ENCODE measurements around the gene TRIM15. TPM values are rescaled to one million over a fixed set of nuclear protein-coding genes. Genes with fewer than 3 reads are reported as not detected.
A peak's percentile ranks its signal among the peaks of the same experiment; 100 is the strongest.

The TRIM15 gene
- total and polyA plus RNA-seq, 10 of the 15 experiments (the other 5 are each of a cell fraction or from before 2014, with no cell fraction given) = 0.29 TPM; not detected in 9

DNA sequence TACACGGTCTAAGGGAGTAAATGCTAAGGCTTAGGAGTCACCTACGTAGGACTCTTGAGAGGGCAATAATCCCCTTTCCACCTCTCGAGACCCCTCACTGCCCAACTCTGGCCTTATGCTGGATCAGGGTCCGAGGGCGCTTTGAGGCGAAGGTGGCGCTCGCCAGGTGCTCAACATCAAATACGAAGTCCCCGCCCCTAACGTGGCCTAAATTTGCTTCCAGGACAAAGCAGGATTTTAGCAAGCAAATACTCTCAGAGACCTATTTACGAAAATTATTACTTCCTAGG is 50.3 kb downstream of the TRIM15 start (continued):
- TF ChIP-seq CREM (IDR thresholded peaks at IDR 0.05; ENCODE audit: low read depth) = no peak

DNA sequence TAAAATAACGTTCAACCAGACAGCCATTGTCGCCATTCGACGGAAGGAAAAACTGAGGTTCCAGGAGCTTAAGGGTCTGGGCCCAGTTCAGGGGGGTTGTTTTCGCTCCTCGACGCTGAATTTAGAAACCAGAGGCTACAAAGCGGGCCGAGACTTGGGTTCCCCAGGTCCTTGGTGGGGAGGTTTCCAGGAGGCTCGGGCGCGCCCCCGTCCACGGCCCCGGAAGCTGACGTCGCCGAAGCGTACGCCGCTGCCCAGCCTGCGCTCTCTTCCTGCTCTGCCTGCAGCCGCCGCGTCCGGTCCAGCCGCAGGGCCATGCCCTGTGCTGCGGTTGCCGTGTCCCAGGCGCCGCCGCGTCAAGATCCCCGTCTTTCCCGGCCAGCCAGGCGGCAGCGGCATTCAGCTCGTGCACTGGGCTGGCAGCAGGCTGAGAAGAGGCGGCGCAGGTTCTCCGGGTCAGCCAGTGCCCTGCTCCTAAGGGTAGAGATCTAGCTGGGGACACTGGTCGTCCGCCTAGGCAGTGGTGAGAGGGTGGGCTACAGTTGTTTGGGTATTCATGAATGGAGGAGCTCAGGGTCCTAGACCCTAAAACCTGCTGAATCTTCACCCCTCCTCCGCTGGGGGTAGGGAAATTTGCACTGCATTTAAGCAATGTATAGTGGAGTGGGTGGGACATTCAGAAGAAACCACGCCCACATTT is 50.8 kb downstream of the TRIM15 start:
- BruUV-seq (replicated peaks) = TSS peak; percentile 88
- Histone ChIP-seq H3K4me3 (peak overlapping the region; percentile 70), H3K9me3 (replicated peaks; ENCODE audit: control insufficient read depth, insufficient read depth, low read length) (no peaks in the 10 kb centered on the region), H3K27me3 (replicated peaks in 1 of 2; ENCODE audit: control insufficient read depth in 2 of 2, insufficient read depth in 2 of 2, low read length in 1 of 2) (no peaks in the 10 kb centered on the region; a peak in 1 of 4 replicates), H3K9ac (ENCODE audit: control insufficient read depth, insufficient read depth, low read length) (peak overlapping the region; percentile 100), H2AFZ (ENCODE audit: control insufficient read depth, low read depth, low read length) (peak overlapping the region; percentile 91), H3K36me3 (ENCODE audit: control insufficient read depth in 2 of 2, insufficient read depth in 2 of 2, low read length in 1 of 2) (peaks cover 0 to 8% of the 10 kb centered on the region in 2 experiments; a peak in 1 of 4 replicates), H3K27ac (ENCODE audit: control insufficient read depth, insufficient read depth) (peak overlapping the region; percentile 97), H3K4me2 (ENCODE audit: control insufficient read depth, insufficient read depth) (peak overlapping the region; percentile 82), H3K79me2 (ENCODE audit: control insufficient read depth, insufficient read depth, low read length) (peaks cover 41% of the 10 kb centered on the region), H3K4me1 (ENCODE audit: control insufficient read depth, insufficient read depth, low read length) (peaks cover 17% of the 10 kb centered on the region), H4K20me1 (ENCODE audit: control insufficient read depth, insufficient read depth) (no peaks in the 10 kb centered on the region)
- ChIA-PET RAD21 (ENCODE audit: unreplicated experiment) (interaction anchor here (1.3 to 2.1 kb wide), 2 partner anchors 14 to 112 kb away, joined by 4 to 9 read pairs; partner anchors contain the start of gene TRIM39), POLR2A (interaction anchor here (0.7 to 3.3 kb wide), 7 partner anchors 10 to 154 kb away, joined by 3 to 20 read pairs (median 5); partner anchors contain the start of genes PPP1R11 and TRIM39), CTCF (interaction anchor here (0.7 to 1.9 kb wide), 6 partner anchors 9 to 516 kb away, joined by 3 to 5 read pairs (median 4); no protein-coding TSS in a partner anchor), SMC1A (ENCODE audit: uncharacterized antibody, unreplicated experiment) (interaction anchor here (0.8 to 3.1 kb wide), 3 partner anchors 13 to 112 kb away, joined by 3 to 9 read pairs (median 4); partner anchors contain the start of gene TRIM39)
- in situ Hi-C loops (cut with MboI) = no loop called here
- no peak for FAIRE-seq
- WGBS (ENCODE audit: insufficient coverage, insufficient replicate concordance, low lambda C conversion rate, missing lambda C conversion rate) = 2% methylated on average over 45 of the region's 45 CpGs
- DNase-seq (ENCODE audit: low read depth, low spot score) = peak; percentile 33
- peak; percentile 82 for ATAC-seq
- intact Hi-C loops (cut with micrococcal nuclease; ENCODE audit: unreplicated experiment) = loop anchor here (2.0 to 5.0 kb wide), 2 partner anchors 113 to 133 kb away; partner anchors contain the start of genes RPP21 and TRIM39
- TF ChIP-seq RCOR1 (conservative IDR thresholded peaks at IDR 0.05; ENCODE audit: low read depth, low read length) = no peak
- TF ChIP-seq NBN (IDR thresholded peaks at IDR 0.05) = 0 out of 2 replicates have a peak, but pooled peaks have one; percentile 5
- peak; percentile 81 for TF ChIP-seq GATAD2B (conservative IDR thresholded peaks at IDR 0.05; ENCODE audit: low read depth)
- peak; percentile 67 for TF ChIP-seq POLR2AphosphoS5 (IDR thresholded peaks at IDR 0.05; ENCODE audit: low read length)
- TF ChIP-seq ZNF24 (IDR thresholded peaks at IDR 0.05) = peak; percentile 49; the same call in 1 of the 2 replicates
- no peak for TF ChIP-seq CHD1 (IDR thresholded peaks at IDR 0.05; ENCODE audit: low read depth, low read length)
- no peak for TF ChIP-seq RBBP5 (conservative IDR thresholded peaks at IDR 0.05)
- TF ChIP-seq, protein P1, sequence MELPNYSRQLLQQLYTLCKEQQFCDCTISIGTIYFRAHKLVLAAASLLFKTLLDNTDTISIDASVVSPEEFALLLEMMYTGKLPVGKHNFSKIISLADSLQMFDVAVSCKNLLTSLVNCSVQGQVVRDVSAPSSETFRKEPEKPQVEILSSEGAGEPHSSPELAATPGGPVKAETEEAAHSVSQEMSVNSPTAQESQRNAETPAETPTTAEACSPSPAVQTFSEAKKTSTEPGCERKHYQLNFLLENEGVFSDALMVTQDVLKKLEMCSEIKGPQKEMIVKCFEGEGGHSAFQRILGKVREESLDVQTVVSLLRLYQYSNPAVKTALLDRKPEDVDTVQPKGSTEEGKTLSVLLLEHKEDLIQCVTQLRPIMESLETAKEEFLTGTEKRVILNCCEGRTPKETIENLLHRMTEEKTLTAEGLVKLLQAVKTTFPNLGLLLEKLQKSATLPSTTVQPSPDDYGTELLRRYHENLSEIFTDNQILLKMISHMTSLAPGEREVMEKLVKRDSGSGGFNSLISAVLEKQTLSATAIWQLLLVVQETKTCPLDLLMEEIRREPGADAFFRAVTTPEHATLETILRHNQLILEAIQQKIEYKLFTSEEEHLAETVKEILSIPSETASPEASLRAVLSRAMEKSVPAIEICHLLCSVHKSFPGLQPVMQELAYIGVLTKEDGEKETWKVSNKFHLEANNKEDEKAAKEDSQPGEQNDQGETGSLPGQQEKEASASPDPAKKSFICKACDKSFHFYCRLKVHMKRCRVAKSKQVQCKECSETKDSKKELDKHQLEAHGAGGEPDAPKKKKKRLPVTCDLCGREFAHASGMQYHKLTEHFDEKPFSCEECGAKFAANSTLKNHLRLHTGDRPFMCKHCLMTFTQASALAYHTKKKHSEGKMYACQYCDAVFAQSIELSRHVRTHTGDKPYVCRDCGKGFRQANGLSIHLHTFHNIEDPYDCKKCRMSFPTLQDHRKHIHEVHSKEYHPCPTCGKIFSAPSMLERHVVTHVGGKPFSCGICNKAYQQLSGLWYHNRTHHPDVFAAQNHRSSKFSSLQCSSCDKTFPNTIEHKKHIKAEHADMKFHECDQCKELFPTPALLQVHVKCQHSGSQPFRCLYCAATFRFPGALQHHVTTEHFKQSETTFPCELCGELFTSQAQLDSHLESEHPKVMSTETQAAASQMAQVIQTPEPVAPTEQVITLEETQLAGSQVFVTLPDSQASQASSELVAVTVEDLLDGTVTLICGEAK (IDR thresholded peaks at IDR 0.05; ENCODE audit: borderline replicate concordance) = peak; percentile 63; the same call in 1 of the 2 replicates
- peak; percentile 88 for TF ChIP-seq BACH1 (IDR thresholded peaks at IDR 0.05; ENCODE audit: borderline replicate concordance)
- TF ChIP-seq, protein P2, sequence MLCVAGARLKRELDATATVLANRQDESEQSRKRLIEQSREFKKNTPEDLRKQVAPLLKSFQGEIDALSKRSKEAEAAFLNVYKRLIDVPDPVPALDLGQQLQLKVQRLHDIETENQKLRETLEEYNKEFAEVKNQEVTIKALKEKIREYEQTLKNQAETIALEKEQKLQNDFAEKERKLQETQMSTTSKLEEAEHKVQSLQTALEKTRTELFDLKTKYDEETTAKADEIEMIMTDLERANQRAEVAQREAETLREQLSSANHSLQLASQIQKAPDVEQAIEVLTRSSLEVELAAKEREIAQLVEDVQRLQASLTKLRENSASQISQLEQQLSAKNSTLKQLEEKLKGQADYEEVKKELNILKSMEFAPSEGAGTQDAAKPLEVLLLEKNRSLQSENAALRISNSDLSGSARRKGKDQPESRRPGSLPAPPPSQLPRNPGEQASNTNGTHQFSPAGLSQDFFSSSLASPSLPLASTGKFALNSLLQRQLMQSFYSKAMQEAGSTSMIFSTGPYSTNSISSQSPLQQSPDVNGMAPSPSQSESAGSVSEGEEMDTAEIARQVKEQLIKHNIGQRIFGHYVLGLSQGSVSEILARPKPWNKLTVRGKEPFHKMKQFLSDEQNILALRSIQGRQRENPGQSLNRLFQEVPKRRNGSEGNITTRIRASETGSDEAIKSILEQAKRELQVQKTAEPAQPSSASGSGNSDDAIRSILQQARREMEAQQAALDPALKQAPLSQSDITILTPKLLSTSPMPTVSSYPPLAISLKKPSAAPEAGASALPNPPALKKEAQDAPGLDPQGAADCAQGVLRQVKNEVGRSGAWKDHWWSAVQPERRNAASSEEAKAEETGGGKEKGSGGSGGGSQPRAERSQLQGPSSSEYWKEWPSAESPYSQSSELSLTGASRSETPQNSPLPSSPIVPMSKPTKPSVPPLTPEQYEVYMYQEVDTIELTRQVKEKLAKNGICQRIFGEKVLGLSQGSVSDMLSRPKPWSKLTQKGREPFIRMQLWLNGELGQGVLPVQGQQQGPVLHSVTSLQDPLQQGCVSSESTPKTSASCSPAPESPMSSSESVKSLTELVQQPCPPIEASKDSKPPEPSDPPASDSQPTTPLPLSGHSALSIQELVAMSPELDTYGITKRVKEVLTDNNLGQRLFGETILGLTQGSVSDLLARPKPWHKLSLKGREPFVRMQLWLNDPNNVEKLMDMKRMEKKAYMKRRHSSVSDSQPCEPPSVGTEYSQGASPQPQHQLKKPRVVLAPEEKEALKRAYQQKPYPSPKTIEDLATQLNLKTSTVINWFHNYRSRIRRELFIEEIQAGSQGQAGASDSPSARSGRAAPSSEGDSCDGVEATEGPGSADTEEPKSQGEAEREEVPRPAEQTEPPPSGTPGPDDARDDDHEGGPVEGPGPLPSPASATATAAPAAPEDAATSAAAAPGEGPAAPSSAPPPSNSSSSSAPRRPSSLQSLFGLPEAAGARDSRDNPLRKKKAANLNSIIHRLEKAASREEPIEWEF (IDR thresholded peaks at IDR 0.05; ENCODE audit: insufficient replicate concordance, low read depth, low read length) = no peak
- peak; percentile 72; the same call in 1 of the 2 replicates for TF ChIP-seq EED (IDR thresholded peaks at IDR 0.05; ENCODE audit: low read depth)

Measured in GM12878 (cell line).